Endothelial cell (in vitro differentiated cells): ENCODE data around the gene LHFPL5. TPM values are rescaled to one million over a fixed set of nuclear protein-coding genes. Genes with fewer than 3 reads are reported as not detected.

Experiments used
- DNase-seq: peaks from one replicate; pipeline ENCODE4 v3.0.0; 2021; ENCODE audit warnings: low spot score
- H3K27ac Mint-ChIP-seq: one replicate; pipeline ENCODE4 v1.8.0; 2021; ENCODE audit warnings: mixed read lengths, inconsistent platforms; ENCODE audit not compliant: unreplicated experiment
- H3K27me3 Mint-ChIP-seq: one replicate; pipeline ENCODE4 v1.8.0; 2021; ENCODE audit warnings: mild to moderate bottlenecking, moderate library complexity, mixed read lengths, inconsistent platforms; ENCODE audit not compliant: unreplicated experiment
- H3K36me3 Mint-ChIP-seq: one replicate; pipeline ENCODE4 v1.8.0; 2021; ENCODE audit warnings: mild to moderate bottlenecking, low read depth, mixed read lengths, inconsistent platforms; ENCODE audit not compliant: unreplicated experiment
- H3K4me1 Mint-ChIP-seq: one replicate; pipeline ENCODE4 v1.8.0; 2021; ENCODE audit warnings: mild to moderate bottlenecking, mixed read lengths, inconsistent platforms; ENCODE audit not compliant: unreplicated experiment
- H3K4me3 Mint-ChIP-seq: one replicate; pipeline ENCODE4 v1.8.0; 2021; ENCODE audit warnings: mild to moderate bottlenecking, mixed read lengths, inconsistent platforms; ENCODE audit not compliant: unreplicated experiment
- H3K9me3 Mint-ChIP-seq: one replicate; pipeline ENCODE4 v1.8.0; 2021; ENCODE audit warnings: mixed read lengths, inconsistent platforms; ENCODE audit not compliant: unreplicated experiment
- total RNA-seq: library from RNA; stranded (reverse); fragmentation: NEBNext Ultra II Directional; extraction: Animal tissue kit (Norgen Biotek cat#: 25700); gene quantifications from one replicate; pipeline ENCODE4 v1.2.1, GENCODE V29; 2021; ENCODE audit not compliant: unreplicated experiment
- TF ChIP-seq, protein P1 (sequence below): fragments of 200-600 bp; sonication (generic); IDR thresholded peaks from one replicate; pipeline ENCODE4 v1.5.0; 2021; ENCODE audit warnings: antibody characterized with exemption; ENCODE audit not compliant: unreplicated experiment

LHFPL5 gene
- total RNA-seq, 1 donor from 2014 or later = not detected

DNA sequence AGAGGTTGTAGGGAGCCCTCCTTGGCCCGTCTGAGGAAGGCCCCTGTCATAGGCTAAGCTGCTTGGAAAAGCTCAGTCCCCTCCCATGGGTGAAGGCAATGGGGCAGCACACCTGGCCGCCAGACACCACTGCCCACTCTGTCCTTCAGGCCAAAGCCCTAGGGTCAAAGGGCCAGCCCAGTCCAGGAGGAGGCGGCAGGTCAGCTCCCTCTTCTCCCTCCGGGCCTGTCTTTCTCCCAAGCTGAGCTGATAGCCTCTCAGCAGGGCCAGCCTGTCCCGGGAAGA lies 33.9 kb upstream of the LHFPL5 start:
- peaks cover 4% of the 10 kb centered on the region for H3K27me3 Mint-ChIP-seq
- H3K4me3 Mint-ChIP-seq = no peak overlapping the region
- no peaks in the 10 kb centered on the region for H3K4me1 Mint-ChIP-seq
- TF ChIP-seq, protein P1, sequence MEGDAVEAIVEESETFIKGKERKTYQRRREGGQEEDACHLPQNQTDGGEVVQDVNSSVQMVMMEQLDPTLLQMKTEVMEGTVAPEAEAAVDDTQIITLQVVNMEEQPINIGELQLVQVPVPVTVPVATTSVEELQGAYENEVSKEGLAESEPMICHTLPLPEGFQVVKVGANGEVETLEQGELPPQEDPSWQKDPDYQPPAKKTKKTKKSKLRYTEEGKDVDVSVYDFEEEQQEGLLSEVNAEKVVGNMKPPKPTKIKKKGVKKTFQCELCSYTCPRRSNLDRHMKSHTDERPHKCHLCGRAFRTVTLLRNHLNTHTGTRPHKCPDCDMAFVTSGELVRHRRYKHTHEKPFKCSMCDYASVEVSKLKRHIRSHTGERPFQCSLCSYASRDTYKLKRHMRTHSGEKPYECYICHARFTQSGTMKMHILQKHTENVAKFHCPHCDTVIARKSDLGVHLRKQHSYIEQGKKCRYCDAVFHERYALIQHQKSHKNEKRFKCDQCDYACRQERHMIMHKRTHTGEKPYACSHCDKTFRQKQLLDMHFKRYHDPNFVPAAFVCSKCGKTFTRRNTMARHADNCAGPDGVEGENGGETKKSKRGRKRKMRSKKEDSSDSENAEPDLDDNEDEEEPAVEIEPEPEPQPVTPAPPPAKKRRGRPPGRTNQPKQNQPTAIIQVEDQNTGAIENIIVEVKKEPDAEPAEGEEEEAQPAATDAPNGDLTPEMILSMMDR = no peak
- DNase-seq = no peak
- no peaks in the 10 kb centered on the region for H3K9me3 Mint-ChIP-seq
- no peak overlapping the region for H3K27ac Mint-ChIP-seq
- no peaks in the 10 kb centered on the region for H3K36me3 Mint-ChIP-seq

DNA sequence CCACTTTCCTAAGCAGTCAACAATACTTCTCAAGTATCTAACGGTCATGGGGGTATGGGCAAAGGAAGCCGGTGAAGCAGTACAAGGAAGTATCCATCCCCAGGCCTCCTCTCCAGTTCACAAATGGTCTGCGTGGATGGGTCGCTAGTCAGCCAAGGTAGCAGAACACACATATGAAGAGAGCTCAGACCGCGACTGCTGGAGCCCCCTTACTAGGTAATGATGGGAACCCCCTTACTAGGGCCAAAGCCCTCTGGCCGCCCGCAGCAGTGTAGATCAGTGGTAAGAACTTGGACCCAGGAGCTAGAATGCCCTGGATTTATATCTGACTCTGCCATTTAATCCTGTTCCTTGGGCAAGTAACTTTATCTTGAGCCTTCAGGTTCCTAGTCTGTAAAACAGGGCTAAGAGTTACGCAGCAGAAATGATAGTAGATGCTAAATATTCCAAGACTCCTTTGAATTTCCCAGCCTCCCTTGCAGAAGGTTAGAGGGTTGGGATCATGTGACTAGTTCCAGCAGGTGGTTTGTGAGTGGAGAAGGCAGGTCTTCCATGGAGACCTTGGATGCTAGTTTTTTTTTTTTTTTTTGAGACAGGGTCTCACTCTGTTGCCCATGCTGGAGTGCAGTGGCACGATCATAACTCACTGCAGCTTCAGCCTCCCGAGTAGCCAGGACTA lies 30.9 kb upstream of the LHFPL5 start:
- Mint-ChIP-seq H3K9me3 (no peaks in the 10 kb centered on the region), H3K4me3 (no peak overlapping the region), H3K27ac (no peak overlapping the region), H3K36me3 (no peaks in the 10 kb centered on the region), H3K27me3 (peaks cover 10% of the 10 kb centered on the region), H3K4me1 (no peaks in the 10 kb centered on the region)
- DNase-seq = no peak
- TF ChIP-seq, protein P1 = no peak

DNA sequence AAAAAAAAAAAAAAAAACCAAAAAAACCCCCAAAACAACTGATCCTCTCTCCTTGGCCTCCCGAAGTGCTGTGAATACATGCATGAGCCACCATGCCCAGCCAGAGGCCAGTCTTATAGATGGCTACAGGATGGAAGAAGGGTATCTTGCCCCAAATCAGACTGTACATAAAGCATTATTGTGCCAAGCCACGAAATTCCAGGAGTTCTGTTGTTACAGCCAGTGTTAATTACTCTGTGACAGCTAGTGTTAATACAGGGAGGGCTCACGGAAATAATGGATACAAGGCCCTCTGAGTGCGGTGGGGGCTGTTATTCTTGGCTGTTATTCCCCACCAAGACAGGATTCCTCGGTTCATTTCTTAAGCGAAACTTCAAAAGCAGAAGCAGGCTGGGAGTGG lies 30.1 kb upstream of the LHFPL5 start:
- no peaks in the 10 kb centered on the region for H3K36me3 Mint-ChIP-seq
- no peak overlapping the region for H3K4me3 Mint-ChIP-seq
- H3K9me3 Mint-ChIP-seq = no peaks in the 10 kb centered on the region
- H3K27ac Mint-ChIP-seq = no peak overlapping the region
- no peaks in the 10 kb centered on the region for H3K4me1 Mint-ChIP-seq
- no peak for DNase-seq
- H3K27me3 Mint-ChIP-seq = peaks cover 10% of the 10 kb centered on the region
- TF ChIP-seq, protein P1 = no peak

DNA sequence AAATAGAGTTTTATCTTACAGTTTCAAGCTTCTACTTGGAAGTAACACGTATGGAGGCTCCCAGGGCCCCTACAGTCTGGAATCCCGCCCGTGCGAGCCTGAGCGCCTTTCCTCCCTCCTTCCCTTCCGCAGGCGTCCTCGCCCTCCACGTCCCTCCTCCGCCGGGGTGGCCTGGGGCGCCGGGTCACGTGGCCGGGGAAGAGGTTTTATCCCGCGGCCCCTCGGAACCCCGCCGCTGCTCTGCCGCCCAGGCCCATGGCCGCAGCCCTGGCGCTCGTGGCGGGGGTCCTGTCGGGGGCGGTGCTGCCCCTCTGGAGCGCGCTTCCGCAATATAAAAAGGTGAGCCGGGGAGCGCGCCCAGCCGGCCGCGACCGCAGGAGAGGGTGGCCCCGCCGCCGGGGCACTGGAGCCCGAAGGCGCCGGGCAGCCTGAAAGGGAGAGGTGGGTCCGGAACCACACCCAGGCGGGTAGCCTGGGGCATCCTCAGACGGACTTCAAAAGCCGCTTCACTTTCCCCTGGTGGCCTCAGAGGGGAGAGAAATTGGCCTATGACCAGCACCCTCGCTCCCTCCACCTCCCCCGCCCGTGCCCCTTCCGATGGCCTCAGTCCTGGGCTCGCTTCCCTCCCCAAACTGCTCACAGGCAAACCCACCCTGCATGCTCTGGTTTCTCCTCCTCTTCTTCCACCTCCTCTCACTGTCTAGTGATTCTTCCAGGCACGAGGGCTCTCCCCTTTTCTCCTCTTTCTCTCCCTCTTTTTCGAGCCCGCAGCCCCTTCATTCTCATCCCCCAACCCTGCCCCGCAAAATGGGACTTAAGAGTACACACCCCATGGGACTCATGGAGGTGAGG lies 28.6 kb upstream of the LHFPL5 start, which contains the start of gene CLPSL2:
CLPSL2 (plus strand) TSS at position 235 of the 852 bp plus-strand sequence; CDS start at position 256, 21 bp downstream.
- Mint-ChIP-seq H3K27me3 (peaks cover 10% of the 10 kb centered on the region), H3K4me1 (no peaks in the 10 kb centered on the region), H3K4me3 (peak within 1 kb of the TSS; percentile 57), H3K9me3 (no peaks in the 10 kb centered on the region), H3K27ac (no peak within 1 kb of the TSS), H3K36me3 (no peaks in the 10 kb centered on the region)
- no peak for DNase-seq
- TF ChIP-seq, protein P1 = no peak
